Psoas muscle (tissue), 8 donors: ENCODE data around the gene FTMT. TPM values are rescaled to one million over a fixed set of nuclear protein-coding genes. Genes with fewer than 3 reads are reported as not detected.

Source experiments
- ATAC-seq, 4 donors: fragments of 200-7000 bp; cut with Tn5 transposase; one replicate each; pipeline ENCODE4 v1.9.1; 2020; ENCODE audit warnings: moderate library complexity in 3 of 4, mild to moderate bottlenecking in 2 of 4
- DNase-seq, 2 donors: peaks; one replicate each; pipeline ENCODE4 v3.0.0-alpha.2; 2020
- H3K27ac ChIP-seq: fragments of 200-600 bp; one replicate; pipeline ENCODE4 v1.8.0; 2022
- H3K27me3 ChIP-seq, 3 donors: fragments of 200-600 bp in 1 of 3; one replicate each; pipeline versions ENCODE4 v1.6.1 to v1.8.0; 2013 to 2022; ENCODE audit warnings: low read length in 2 of 3, mild to moderate bottlenecking in 2 of 3, moderate library complexity in 1 of 3; ENCODE audit not compliant: insufficient read depth in 3 of 3
- H3K36me3 ChIP-seq, 2 donors: fragments of 200-600 bp in 1 of 2; one replicate each; pipeline versions ENCODE4 v1.6.1 to v1.8.0; 2013 to 2022; ENCODE audit warnings: low read depth in 1 of 2, mild to moderate bottlenecking in 1 of 2, moderate library complexity in 1 of 2; ENCODE audit not compliant: insufficient read depth in 1 of 2
- H3K4me1 ChIP-seq: fragments of 200-600 bp; one replicate; pipeline ENCODE4 v1.8.0; 2022
- H3K4me3 ChIP-seq: fragments of 200-600 bp; one replicate; pipeline ENCODE4 v1.8.0; 2022; ENCODE audit warnings: mild to moderate bottlenecking
- H3K9me3 ChIP-seq: fragments of 200-600 bp; one replicate; pipeline ENCODE4 v1.8.0; 2022
- WGBS, 3 donors: extraction: QIAGEN DNeasy Blood & Tissue Kit; methylation state at CpG; one replicate each; pipeline versions ENCODE4 v1.1.6 to v1.1.7; 2013; 5-methylcytosine and 5-hydroxymethylcytosine counted together
- intact Hi-C, 2 donors: fragments of 100-400 bp; cut with DNase I; formaldehyde crosslinking; loops; one replicate each; pipeline versions ENCODE4 v1.11.0 to v1.14.2; 2022
- polyA plus RNA-seq, 3 donors: library from polyadenylated mRNA; stranded (reverse); fragments of 200-250 nt; gene quantifications; one replicate each; pipeline ENCODE4 v1.2.3, GENCODE V29; 2013
- total RNA-seq, 4 donors: library from RNA; stranded (reverse); fragmentation: NEBNext Ultra II Directional in 2 of 4; extraction: Animal tissue kit (Norgen Biotek cat#: 25700) in 2 of 4; gene quantifications; one replicate each; pipeline versions ENCODE4 v1.2.1 to v1.2.4, GENCODE V29; 2021 to 2023
- TF ChIP-seq, protein P1 (sequence below): fragments of 200-600 bp; IDR thresholded peaks from one replicate; pipeline ENCODE4 v1.8.0; 2022; ENCODE audit warnings: antibody characterized with exemption
- donor health status: healthy with polysubstance abuse.
- donor health status: DM: no; HTN: no; CAD: no; lungs with moderate emphysema.
- donor health status: Bipolar disorder and iron deficiency.
- donor health status: healthy.
- donor health status: DM: yes; HTN: yes; CAD: no.
- donor health status: DM: no; HTN: no; CAD: no.
- donor health status: DM: no; HTN: no; CAD: no.
- donor health status: DM: yes; HTN: yes; CAD: no.

Gene FTMT
- total and polyA plus RNA-seq, 7 donors = not detected

DNA sequence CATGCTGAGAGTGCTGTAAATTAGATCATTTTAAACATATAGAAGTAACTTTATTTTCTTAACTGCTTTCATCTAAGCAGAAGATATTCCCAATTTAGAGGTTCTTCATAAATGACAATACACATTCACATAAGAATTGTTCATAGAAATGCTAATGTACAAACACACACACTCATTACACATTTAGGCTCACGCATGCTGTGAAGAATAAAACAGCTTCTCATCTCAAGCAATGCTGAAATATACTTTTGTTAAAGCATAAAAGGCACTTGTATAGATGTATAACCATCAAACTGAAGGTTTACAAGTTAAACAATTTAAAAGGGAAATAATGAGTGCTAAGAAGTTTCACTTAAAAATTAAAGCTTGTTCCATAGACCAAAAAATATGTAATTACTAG, 18.1 kb upstream of the FTMT start:
- intact Hi-C loops = no loop called here
- TF ChIP-seq, protein P1, sequence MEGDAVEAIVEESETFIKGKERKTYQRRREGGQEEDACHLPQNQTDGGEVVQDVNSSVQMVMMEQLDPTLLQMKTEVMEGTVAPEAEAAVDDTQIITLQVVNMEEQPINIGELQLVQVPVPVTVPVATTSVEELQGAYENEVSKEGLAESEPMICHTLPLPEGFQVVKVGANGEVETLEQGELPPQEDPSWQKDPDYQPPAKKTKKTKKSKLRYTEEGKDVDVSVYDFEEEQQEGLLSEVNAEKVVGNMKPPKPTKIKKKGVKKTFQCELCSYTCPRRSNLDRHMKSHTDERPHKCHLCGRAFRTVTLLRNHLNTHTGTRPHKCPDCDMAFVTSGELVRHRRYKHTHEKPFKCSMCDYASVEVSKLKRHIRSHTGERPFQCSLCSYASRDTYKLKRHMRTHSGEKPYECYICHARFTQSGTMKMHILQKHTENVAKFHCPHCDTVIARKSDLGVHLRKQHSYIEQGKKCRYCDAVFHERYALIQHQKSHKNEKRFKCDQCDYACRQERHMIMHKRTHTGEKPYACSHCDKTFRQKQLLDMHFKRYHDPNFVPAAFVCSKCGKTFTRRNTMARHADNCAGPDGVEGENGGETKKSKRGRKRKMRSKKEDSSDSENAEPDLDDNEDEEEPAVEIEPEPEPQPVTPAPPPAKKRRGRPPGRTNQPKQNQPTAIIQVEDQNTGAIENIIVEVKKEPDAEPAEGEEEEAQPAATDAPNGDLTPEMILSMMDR = no peak
- WGBS, 3 donors = 89 to 92% (median 90%) methylated on average over 1 of the region's 1 CpG

DNA sequence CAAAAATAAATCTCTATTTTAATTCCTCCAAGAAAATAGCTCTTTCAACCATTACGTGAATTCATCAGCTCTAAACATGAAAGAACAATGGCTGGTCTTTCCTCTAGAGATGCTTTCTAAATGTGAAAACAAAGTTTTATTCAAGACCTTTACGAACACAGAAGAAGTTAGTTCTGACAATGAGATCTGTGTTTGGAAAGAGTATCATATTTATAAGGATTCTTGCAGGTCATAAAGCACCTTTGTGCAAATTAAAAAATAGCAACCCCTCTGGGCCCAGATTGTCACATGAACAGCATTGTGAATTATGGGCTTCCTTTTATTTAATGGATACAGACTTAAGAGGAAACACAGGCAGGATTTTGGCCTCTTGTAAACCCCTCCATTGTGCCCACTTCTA, 17.7 kb upstream of the FTMT start:
- intact Hi-C loops = no loop called here
- H3K27me3 ChIP-seq = no peaks in the 10 kb centered on the region
- no peaks in the 10 kb centered on the region for H3K9me3 ChIP-seq
- no peak overlapping the region for H3K27ac ChIP-seq
- no peaks in the 10 kb centered on the region for H3K4me1 ChIP-seq
- TF ChIP-seq, protein P1 = no peak
- no peak for ATAC-seq
- no peaks in the 10 kb centered on the region for H3K36me3 ChIP-seq
- no peak overlapping the region for H3K4me3 ChIP-seq
- no peak for DNase-seq
- WGBS, 3 donors = 72 to 83% (median 78%) methylated on average over 2 of the region's 2 CpGs

More for the DNA sequence above, 18.1 kb upstream of the FTMT start:
- Histone ChIP-seq H3K4me3 (no peak overlapping the region), H3K36me3 (no peaks in the 10 kb centered on the region), H3K27me3 (peaks cover 0 to 2% (median 0%) of the 10 kb centered on the region in 3 donors), H3K4me1 (no peaks in the 10 kb centered on the region), H3K27ac (no peak overlapping the region), H3K9me3 (no peaks in the 10 kb centered on the region)
- ATAC-seq (no peak), DNase-seq (no peak)

DNA sequence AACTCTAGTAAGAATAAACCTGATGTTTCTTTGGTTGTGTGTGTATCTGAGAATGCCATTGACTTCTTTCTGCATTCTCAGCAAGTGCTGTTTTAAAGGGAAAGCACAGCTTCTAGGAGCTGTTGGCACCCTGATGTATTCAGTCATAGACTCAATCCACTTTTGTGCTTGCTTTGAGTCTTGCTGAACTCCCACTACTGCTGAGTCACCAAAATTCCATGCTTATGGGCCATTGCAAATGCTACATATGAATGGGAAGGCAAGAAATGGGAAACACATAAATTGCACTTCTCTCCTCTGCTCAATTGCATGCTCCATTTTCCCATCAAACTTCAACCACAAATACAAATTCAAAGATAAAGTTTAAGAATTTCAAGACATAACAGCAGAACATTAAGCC, 9.8 kb upstream of the FTMT start:
- TF ChIP-seq, protein P1 = no peak
- H3K4me3 ChIP-seq = no peak overlapping the region
- intact Hi-C loops = no loop called here

DNA sequence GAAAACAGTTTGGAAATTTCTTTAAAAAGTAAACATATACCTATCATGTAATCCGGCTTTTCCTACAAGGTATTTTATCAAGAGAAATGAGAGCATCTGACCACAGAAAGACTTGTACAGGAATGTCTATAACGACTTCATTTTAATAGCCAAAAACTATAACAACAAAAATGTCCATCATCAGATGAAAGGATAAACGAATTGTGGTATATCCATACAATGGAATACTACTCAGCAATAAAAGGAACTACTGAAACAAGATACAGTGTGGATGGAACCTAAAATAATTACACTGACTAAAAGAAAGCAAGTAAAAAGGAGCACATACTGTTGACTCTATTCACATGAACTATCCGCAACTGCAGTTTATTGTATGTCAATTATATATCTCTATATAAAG, 1.4 kb upstream of the FTMT start:
- Histone ChIP-seq H3K27ac (no peak overlapping the region), H3K4me1 (no peaks in the 10 kb centered on the region), H3K9me3 (no peaks in the 10 kb centered on the region), H3K27me3 (no peaks in the 10 kb centered on the region), H3K4me3 (no peak overlapping the region), H3K36me3 (no peaks in the 10 kb centered on the region)
- 80 to 84% (median 81%) methylated on average over 4 of the region's 4 CpGs for WGBS, 3 donors
- TF ChIP-seq, protein P1 = no peak
- intact Hi-C loops = no loop called here
- no peak for ATAC-seq
- DNase-seq = no peak

More for the DNA sequence above, 9.8 kb upstream of the FTMT start:
- no peak for DNase-seq
- no peak overlapping the region for H3K27ac ChIP-seq
- no peaks in the 10 kb centered on the region for H3K9me3 ChIP-seq
- no peaks in the 10 kb centered on the region for H3K27me3 ChIP-seq
- H3K36me3 ChIP-seq = no peaks in the 10 kb centered on the region
- no peaks in the 10 kb centered on the region for H3K4me1 ChIP-seq
- ATAC-seq = no peak

DNA sequence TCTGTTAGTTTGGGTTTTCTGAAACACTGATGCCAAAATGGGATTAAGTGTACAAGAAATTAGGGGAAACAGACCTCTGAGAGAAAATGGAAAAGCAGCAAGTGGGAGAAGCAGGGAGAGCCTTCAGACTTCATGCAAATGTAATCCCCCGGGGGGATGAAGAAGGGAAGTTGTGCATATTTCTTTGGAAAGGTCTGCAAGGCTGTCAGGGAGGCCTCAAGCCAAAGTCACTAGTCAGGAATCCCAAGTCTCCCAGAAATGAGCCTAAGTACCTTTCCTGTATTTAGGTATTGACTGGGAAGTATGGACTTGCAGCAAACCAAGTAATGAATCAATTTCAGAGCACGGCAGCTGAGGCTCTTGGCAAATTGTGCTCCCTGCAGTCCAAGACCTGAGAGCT, 2.2 kb downstream of the FTMT start:
- ATAC-seq (no peak), DNase-seq (no peak)
- Histone ChIP-seq H3K27ac (no peak overlapping the region), H3K27me3 (no peaks in the 10 kb centered on the region), H3K36me3 (no peaks in the 10 kb centered on the region), H3K9me3 (no peaks in the 10 kb centered on the region), H3K4me3 (no peak overlapping the region), H3K4me1 (no peaks in the 10 kb centered on the region)
- TF ChIP-seq, protein P1 = no peak
- intact Hi-C loops = no loop called here
- WGBS, 3 donors = 35 to 44% (median 37%) methylated on average over 2 of the region's 2 CpGs
